Eye (tissue), 1 donor: ENCODE results near the gene RNF144A.
"Not testable (repeated sequence)": the region's sequence is repeated elsewhere in the genome, so short reads cannot be mapped to it uniquely, and the experiment has no call there.

Experiments
- DNase-seq: peaks from one replicate; pipeline ENCODE4 v3.0.0-alpha.2; 2015

The RNF144A gene

DNA sequence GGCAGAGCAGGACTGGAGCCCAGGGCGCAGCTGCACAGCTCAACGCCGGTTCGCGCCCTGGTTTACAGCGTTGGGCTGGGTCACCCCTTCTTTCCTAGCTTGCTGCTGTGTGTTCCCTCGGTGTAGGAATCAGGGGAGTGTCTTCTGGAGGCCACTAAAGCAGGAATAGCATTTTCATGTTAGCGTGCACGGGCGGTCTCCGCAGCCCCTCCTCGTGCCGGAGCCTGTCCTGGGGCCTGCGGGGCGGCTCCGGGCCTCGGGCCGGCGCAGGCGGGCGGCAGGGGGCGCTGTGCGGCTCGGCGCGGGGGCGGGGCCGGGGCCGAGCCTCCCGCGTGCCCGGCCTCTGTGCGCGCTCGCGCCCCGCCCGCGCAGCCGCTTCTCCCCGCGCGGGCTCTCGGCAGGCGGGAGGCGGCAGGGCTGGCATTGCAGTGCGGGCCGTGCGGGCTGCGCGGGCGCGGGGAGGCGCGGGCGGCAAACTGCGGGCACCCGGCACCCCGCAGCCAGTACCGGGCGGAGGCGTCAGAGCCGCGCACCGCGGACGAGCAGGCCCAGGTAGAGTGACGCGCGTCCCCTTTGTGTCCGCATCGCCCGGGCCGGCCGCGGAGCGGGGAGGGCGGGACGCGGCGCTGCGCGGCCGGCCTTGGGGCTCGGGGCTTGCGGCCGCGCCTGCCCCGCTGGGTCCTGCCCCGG, at the start of gene RNF144A:
Gene RNF144A, plus strand, starts transcription at position 342 of the 690 bp plus-strand sequence. CDS start 79,515 bp downstream, outside the sequence.
- peak; percentile 90 for DNase-seq

DNA sequence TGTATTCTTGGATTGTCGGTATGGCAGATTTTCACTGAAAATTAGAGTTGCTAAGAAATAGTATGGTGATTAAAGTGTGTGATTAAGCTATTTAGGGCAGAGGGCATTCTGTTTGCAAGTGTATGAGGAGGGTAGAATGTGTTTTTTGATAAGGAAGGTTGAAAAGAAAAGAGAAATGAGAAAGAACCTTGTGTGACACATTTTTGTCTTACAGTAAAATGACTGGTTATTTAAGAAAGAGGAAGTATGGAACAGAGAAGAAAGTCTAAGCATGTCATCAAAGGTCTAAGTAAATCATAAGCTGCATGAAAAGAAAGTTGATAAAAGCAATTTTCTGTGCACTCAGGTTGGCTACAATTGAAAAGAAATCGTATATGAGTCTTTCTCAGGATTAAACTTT, 44.8 kb upstream of the RNF144A start:
- no peak for DNase-seq

DNA sequence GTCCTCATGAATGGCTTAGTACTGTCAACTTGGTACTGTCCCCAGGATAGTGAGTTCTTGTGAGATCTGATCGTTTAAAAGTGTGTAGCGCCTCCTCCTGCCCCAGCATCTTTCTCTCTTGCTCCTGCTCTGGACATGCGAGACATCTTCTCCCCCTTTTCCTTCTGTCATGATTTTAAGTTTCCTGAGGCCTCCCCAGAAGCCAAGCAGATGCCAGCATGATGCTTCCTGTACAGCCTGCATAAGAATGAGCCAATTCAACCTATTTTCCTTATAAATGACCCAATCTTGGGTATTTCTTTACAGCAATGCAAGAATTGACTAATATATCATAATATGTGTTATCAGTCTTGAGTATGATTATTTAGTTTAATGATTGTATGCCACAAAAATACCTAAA, 43.2 kb upstream of the RNF144A start:
- no peak for DNase-seq

DNA sequence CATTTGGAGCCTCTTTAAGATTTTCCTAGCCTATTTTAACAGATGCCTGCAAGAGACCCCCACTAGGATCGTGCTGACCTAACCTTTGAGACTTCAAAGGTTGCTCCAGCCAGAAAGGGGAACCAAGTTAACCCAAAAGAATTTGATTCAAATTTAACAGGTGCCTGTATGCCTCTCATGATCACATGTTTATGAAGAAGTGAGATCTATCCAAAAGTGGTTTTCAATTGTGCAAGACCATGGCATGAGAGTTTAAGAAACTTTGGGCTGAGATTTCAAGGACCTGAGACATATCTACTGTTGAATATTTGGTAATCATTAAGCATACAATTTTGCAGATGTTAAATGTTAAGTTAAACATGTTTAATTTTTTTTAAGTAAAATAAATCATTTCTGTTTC, 40.9 kb upstream of the RNF144A start:
- no peak for DNase-seq

DNA sequence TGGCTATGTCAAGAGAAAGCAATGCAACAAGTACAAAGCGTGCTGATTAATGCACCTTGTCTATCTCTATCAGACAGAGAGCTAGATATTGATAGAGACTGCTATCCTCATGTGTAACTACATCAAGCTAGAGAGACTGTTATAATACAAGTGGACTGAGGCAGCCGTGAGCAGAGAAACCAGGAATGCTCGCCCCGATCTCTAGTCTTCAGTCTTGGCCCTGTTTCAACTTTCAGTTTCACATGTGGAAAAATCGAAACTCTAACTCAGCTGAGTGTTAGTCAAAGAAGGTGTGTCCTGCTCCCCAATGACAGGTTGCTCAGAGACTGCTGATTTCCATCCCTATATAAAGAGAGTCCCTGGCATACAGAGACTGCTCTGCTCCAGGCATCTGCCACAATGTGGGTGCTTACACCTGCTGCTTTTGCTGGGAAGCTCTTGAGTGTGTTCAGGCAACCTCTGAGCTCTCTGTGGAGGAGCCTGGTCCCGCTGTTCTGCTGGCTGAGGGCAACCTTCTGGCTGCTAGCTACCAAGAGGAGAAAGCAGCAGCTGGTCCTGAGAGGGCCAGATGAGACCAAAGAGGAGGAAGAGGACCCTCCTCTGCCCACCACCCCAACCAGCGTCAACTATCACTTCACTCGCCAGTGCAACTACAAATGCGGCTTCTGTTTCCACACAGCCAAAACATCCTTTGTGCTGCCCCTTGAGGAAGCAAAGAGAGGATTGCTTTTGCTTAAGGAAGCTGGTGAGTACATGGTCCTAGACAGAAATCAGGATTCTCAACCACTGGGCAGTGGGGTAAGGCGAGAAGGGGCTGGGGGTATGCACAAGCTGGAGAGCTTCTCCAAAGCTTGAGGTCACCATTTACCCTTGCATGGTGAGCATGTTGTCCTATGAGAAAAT, 39.6 kb upstream of the RNF144A start, which contains the start of gene RSAD2:
Gene RSAD2, plus strand, starts transcription at position 376 of the 903 bp plus-strand sequence. Its CDS starts 24 bp downstream, at position 400.
- no peak for DNase-seq

GRCh38 chr2:6878549-6878948, 38.7 kb upstream of the RNF144A start:
- no peak for DNase-seq

DNA sequence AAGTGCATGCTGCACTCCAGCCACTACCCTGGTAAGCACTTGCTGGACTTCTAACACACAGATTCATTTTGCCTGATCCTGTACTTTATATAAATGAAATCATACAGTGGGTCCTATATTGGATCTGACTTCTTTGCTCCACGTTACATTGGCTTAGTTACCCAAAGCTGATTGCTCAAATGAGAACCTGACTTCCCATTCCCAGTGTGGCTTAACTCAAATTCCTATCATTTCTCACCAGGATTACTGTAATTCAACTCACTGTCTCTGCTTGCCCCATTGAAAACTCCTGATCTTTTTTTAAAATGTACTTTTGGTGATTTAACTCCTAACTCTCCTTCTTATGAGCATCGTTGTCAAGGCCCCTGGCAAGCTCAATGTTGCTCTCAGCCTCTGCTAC, 38.2 kb upstream of the RNF144A start:
- DNase-seq, result no peak

DNA sequence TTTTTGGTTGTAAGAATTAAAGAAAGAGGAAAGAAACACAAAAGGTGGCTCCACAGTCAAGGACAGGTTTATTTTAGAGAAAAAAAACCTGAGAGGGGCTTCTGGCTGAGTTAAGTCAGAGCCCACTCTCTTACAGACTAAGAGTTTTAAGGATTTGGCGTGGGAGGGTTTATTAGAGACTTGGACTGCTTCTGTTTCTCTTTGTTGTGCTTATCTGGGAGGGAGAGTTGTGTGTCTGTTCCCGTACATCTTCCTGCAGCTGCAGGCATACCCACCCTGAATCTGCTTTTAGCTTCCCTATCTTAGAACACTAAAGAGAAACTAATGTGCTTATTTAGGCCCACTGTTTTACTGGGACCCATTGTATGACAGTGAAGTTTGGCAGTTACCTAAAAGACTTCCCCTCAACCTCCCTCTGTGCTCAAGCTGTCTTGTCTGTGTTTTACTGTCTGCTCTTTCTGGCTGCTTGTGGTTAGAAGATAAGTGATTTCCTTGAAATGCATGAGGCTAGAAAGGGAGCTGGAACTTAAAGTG, 36.9 kb upstream of the RNF144A start:
- no peak for DNase-seq

GRCh38 chr2:6881046-6881445, 36.2 kb upstream of the RNF144A start:
- no peak for DNase-seq

GRCh38 chr2:6881516-6881915, 35.7 kb upstream of the RNF144A start:
- no peak for DNase-seq

GRCh38 chr2:6883448-6884122, 33.6 kb upstream of the RNF144A start:
- DNase-seq, result peak; percentile 23

DNA sequence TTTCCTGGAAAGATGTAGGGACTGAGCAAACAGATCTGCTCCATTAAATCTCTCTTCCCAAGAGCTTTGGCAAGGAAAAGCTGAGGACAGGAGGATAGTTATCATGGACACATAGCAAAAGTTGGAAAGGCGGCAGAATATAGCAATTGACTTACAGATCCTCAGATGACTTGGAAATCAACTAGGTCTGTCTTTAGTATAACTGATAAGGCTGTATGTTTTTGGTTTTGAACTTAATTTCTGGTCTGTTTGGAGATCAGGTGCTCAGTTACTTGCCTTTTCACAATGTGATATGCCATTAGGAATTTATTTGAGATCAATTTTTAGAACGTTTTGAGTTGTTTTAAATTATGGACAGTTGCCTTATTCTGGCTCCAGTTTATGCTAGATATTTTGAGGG, 31.7 kb upstream of the RNF144A start:
- DNase-seq, result no peak

DNA sequence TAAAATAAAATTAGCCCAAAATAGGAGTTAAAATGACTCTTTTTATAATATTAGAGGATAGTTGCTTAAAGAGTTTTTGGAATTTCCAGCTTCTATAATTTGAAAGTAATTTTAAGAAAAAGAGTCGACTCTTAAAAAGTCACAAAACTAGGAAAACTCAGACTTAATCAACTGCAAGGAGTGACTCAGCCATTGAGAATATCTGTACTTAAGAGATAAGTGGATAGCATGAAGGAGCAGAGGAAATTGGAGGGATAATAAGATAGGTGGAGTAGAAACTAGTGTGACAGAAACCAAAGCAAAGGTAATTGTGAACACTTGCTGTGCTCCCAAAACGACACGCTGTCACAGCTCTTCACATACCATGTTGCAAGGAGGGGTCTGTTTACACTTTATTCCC, 31.2 kb upstream of the RNF144A start:
- DNase-seq, result no peak

GRCh38 chr2:6887751-6888192, 29.4 kb upstream of the RNF144A start:
- DNase-seq, result no peak

GRCh38 chr2:6888724-6889123, 28.5 kb upstream of the RNF144A start:
- no peak for DNase-seq

DNA sequence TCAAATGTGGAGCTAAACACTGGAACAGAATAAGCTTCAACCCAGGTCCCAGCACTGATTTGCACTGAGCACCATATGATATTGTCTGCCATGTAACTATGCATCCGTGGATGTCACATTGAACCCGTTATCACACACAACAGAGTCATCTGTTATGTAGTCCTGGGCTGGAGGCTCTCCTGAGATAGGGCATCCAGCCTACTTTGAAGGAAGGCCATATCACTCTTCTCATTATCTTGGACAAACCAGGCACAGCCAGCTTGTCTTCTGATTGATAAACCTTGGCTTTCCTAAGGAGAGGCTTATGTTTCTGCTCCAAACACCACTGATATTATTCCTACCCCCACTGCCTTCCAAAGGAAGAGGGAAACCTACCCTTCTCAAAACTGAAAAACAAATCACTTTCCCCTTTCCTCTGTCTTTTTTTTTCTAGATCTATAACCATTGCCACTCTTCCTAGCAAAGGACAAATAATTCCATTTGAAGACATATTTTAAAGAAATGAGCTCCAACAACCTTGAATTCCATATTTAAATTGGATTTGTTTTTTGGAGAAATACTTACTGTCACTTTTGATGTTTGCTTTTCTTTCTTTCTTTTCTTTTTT, 23.2 kb upstream of the RNF144A start:
- DNase-seq, result no peak

DNA sequence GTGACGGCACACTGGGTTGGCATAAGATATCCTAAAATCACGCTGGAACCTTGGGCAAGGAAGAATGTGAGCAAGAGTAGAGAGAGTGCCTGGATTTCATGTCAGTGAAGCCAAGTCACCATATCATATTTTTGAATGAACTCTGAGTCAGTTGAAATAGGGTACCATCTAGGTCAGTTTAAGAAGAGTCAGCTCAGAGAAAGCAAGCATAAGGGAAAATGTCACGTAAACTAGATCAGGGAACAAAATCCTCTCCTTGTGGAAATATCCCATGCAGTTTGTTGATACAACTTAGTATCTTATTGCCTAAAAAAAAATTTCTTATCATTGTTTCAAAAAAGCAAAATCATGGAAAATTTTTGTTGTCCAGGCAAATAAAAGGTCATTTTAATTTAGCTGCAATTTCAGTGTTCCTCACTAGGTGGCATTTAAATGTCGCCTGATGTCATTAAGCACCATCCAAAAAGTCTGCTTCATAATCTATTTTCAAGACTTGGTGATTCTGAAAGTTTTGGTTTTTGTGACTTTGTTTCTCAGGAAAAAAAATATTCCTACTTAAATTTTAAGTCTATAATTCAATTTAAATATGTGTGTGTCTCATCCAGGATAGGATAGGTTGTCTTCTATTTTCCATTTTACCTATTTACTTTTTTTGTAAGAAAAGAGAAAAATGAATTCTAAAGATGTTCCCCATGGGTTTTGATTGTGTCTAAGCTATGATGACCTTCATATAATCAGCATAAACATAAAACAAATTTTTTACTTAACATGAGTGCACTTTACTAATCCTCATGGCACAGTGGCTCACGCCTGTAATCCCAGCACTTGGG, 20.1 kb upstream of the RNF144A start:
- DNase-seq, result peak; percentile 74

DNA sequence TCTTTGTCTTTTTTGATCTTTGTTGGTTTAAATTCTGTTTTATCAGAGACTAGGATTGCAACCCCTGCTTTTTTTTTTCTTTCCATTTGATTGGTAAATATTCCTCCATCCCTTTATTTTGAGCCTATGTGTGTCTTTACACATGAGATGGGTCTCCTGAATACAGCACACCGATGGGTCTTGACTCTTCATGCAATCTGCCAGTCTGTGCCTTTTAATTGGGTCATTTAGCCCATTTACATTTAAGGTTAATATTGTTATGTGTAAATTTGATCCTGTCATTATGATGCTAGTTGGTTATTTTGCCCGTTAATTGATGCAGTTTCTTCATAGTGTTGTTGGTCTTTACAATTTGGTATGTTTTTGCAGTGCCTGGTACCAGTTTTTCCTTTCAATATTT, 14.6 kb upstream of the RNF144A start:
- DNase-seq, result not testable (repeated sequence)

DNA sequence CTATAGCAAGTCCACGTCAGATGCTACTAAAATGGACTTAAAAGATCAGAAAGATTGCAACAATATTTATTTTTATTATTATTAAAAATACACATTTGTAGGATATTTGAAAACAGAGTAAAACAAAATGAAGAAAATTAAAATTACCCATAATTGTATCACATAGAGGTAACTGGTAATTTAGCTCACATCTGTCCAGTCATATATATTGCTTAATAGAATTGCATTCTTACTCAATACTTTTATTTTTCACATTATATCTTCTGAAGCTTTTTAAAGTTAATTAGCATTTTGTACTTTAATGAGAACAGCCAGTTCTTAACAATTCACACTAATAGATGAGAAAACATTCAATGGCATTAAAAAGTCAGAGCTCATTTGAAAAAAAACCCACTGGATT, 11.5 kb upstream of the RNF144A start:
- DNase-seq, result no peak

DNA sequence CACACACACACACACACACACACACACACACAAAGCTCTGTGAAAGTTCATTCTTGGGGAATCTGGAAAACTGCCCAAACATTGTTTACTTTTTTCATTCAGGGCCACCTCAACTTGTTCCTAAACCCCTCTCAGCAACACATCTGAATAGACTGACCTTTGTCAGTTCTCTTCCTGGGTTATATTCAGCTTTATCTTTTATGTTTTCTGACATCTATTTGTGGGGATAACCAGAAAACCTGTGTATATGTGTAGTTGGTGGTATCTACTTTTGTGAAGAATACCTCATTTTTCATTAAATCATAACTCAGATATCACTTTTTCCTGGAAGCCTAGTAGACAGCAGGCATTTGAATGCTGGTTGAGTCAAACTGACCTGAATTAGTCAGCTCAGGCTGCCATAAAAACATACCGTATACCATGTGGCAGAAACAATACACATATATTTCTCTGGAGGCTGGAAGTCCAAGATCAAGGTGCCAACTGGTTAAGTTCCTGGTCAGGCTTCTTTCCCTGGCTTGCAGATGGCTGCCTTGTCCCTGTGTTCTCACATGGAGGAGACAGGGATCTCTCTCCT, 11.0 kb upstream of the RNF144A start:
- DNase-seq, result no peak

- no peak for DNase-seq
These were observed 8.9 kb upstream of the RNF144A start for GRCh38 chr2:6908291-6908690.
